SK-N-MC (cell line): ENCODE results near the gene CRACDL.

Experiments
- DNase-seq: peaks from one replicate; pipeline ENCODE4 v3.0.0-alpha.2; 2011; ENCODE audit warnings: low read depth, low spot score
- H3K27ac ChIP-seq: fragments of 200-600 bp; sonication (generic); 2 replicates; pipeline ENCODE4 v1.5.1; 2016; ENCODE audit warnings: mixed run types
- H3K36me3 ChIP-seq: fragments of 200-600 bp; sonication (generic); 2 replicates; pipeline ENCODE4 v1.6.1; 2017; ENCODE audit warnings: antibody characterized with exemption, low read length, mixed read lengths; ENCODE audit not compliant: insufficient read depth
- H3K4me3 ChIP-seq: fragments of 200-600 bp; sonication (generic); 2 replicates; pipeline ENCODE4 v1.5.1; 2016
- H3K9ac ChIP-seq: fragments of 200-600 bp; sonication (generic); 2 replicates; pipeline ENCODE4 v1.8.0; 2017; ENCODE audit warnings: mixed run types, mixed read lengths; ENCODE audit not compliant: insufficient read length
- H3K9me3 ChIP-seq: fragments of 200-600 bp; sonication (generic); 2 replicates; pipeline ENCODE4 v1.6.1; 2017; ENCODE audit warnings: low read depth, mild to moderate bottlenecking, antibody characterized with exemption, low read length, moderate library complexity, mixed read lengths
- EZH2 ChIP-seq: fragments of 200-600 bp; sonication (generic); IDR thresholded peaks from one replicate; pipeline ENCODE4 v1.6.1; 2017; ENCODE audit warnings: antibody characterized with exemption
- FOXP2 ChIP-seq: optimal IDR thresholded peaks from 2 replicates; pipeline ENCODE3; 2011; ENCODE audit warnings: mild to moderate bottlenecking, moderate library complexity; ENCODE audit not compliant: insufficient read depth; ENCODE audit errors: extremely low read length, control extremely low read depth
- POLR2AphosphoS5 ChIP-seq: IDR thresholded peaks from 2 replicates; pipeline ENCODE4 v1.6.1; 2012; ENCODE audit warnings: mild to moderate bottlenecking, low read depth, low read length, borderline replicate concordance

Gene CRACDL

DNA sequence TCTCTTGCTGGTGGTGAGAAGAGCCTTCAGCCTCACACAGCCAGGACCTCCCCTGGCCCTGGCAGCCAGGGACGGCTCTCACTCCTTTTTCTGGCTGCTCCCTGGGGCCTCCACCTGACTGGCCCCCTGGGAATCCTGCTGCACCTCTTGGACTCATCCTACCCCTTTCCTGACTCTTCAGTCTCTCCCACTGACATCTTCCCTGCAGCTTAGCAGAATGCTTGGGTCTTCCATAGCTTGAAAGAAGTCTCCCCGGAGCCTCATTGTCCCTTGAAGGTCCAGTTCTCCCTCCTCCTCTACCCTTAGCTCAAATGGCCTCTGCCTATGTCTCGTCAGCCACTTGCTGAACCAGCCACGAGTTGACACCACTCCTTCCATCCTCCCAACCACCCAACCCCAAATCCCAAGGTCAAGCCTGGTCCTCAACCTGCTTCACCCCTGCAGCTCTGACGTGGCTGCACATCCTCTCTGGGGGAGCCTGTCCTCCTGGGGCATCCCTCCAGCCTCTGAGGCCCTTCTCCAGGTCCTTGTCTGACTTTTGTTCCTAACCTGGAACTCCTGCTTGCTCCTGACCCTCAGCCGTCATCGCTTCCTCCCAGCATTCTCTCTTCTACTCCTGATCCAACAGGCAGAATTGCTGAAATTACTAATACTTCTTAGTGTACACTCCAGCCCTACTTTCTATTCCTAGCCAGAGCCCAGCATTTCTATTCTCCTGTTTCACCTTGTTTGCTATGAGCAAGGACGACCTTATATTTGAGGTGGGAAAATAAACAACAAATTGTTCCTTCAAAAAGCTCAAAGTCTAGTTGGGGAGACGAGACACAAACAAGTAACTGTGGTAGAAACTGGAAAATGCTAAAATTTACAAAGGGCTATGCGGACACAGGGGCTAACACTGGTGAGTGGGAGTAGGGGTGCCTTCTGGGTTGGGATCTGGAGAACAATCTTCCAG, 136.4 kb downstream of the CRACDL start:
- no peak overlapping the region for H3K9ac ChIP-seq
- DNase-seq = no peak
- TF ChIP-seq POLR2AphosphoS5 (no peak), FOXP2 (no peak), EZH2 (no peak)

GRCh38 chr2:98796775-98797544, 139.1 kb downstream of the CRACDL start:
- no peak overlapping the region for H3K4me3 ChIP-seq
- TF ChIP-seq EZH2 (no peak), POLR2AphosphoS5 (no peak), FOXP2 (no peak)
- DNase-seq = no peak
- H3K36me3 ChIP-seq = no peaks in the 10 kb centered on the region
- no peak overlapping the region for H3K9ac ChIP-seq
- H3K9me3 ChIP-seq = no peaks in the 10 kb centered on the region
- no peak overlapping the region for H3K27ac ChIP-seq

More for the DNA sequence above, 136.4 kb downstream of the CRACDL start:
- H3K36me3 ChIP-seq = no peaks in the 10 kb centered on the region
- H3K4me3 ChIP-seq = no peak overlapping the region
- H3K9me3 ChIP-seq = no peaks in the 10 kb centered on the region
- no peak overlapping the region for H3K27ac ChIP-seq

DNA sequence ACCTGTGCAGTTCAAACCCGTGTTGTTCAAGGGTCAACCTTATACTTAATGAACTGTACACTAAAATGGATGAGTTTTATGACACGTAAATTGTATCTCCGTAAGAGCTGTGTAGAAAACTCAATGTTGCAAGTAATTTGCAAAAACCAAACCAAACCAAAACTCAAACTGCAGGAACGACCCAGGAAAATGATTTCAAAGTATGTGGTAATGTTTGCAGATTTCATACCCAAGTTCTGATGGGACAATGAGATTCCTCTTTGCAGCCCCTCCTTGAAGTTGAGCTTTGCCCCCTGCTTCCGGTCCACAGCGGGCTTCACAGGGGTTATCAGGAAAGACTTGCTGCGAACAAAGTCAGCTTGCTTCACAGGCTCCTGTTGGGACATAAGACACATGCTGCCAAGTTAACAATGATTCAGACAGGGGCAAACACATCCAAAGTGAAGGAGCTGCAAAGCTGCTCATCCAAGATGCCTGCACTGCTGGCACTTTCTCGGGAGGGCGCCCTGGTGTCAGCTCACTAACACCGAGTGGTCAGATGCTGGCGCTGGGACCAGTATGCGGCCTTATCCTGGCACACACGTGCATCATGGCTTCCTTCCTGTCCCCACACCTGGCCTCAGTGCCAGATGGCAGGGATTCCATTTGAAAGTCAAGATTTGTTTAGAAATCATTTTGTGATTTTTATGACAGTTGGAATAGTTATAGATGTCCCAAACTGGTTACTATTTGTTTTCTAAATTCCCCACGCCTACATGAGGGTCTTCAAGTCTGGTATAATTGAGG, 139.9 kb downstream of the CRACDL start:
- no peak overlapping the region for H3K9ac ChIP-seq
- no peak for DNase-seq
- no peak overlapping the region for H3K4me3 ChIP-seq
- TF ChIP-seq FOXP2 = no peak
- no peaks in the 10 kb centered on the region for H3K36me3 ChIP-seq
- no peaks in the 10 kb centered on the region for H3K9me3 ChIP-seq
- H3K27ac ChIP-seq = no peak overlapping the region

GRCh38 chr2:98793897-98794830, 141.9 kb downstream of the CRACDL start:
- TF ChIP-seq EZH2 (no peak), FOXP2 (no peak), POLR2AphosphoS5 (no peak)
- H3K9ac ChIP-seq = no peak overlapping the region
- H3K36me3 ChIP-seq = no peaks in the 10 kb centered on the region
- H3K4me3 ChIP-seq = no peak overlapping the region
- H3K27ac ChIP-seq = no peak overlapping the region
- no peaks in the 10 kb centered on the region for H3K9me3 ChIP-seq
- DNase-seq = no peak

- Histone ChIP-seq H3K36me3 (no peaks in the 10 kb centered on the region), H3K9ac (no peak overlapping the region), H3K4me3 (no peak overlapping the region), H3K9me3 (no peaks in the 10 kb centered on the region), H3K27ac (no peak overlapping the region)
- DNase-seq = no peak
- TF ChIP-seq FOXP2 (no peak), EZH2 (no peak), POLR2AphosphoS5 (no peak)
These were observed 142.8 kb downstream of the CRACDL start for GRCh38 chr2:98793275-98793674.

DNA sequence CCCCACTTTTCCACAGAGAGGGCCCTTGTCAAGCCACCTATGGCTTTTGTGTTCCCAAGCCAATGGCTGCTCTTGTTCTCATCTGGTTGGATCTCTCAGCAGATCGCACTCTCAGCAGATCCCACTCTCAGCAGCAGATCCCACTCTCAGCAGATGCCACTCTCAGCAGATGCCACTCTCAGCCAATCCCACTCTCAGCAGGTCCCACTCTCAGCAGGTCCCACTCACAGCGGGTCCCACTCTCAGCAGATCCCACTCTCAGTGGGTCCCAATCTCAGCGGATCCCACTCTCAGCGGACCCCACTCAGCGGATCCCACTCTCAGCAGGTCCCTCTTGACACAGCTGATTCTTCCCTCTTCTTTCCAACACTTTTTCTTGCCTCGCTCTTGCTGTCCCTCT, 145.8 kb downstream of the CRACDL start:
- no peak for TF ChIP-seq POLR2AphosphoS5
- TF ChIP-seq FOXP2 = no peak
- no peak for TF ChIP-seq EZH2

GRCh38 chr2:98787700-98788099, 148.3 kb downstream of the CRACDL start:
- TF ChIP-seq EZH2 (no peak), POLR2AphosphoS5 (no peak), FOXP2 (no peak)
- Histone ChIP-seq H3K9me3 (peaks cover under 1% of the 10 kb centered on the region; the same call in 1 of the 2 replicates), H3K27ac (peak overlapping the region; percentile 93), H3K4me3 (peak overlapping the region; percentile 68), H3K9ac (peak overlapping the region; percentile 61), H3K36me3 (no peaks in the 10 kb centered on the region)
- DNase-seq = no peak

More for the DNA sequence above, 145.8 kb downstream of the CRACDL start:
- DNase-seq = no peak
- H3K36me3 ChIP-seq = no peaks in the 10 kb centered on the region
- no peak overlapping the region for H3K9ac ChIP-seq
- H3K27ac ChIP-seq = no peak overlapping the region
- H3K4me3 ChIP-seq = no peak overlapping the region
- H3K9me3 ChIP-seq = no peaks in the 10 kb centered on the region
